Transverse colon (tissue), 3 donors: ENCODE measurements around the gene CAMTA1.

Source experiments
- CTCF ChIP-seq, 5 experiments: fragments of 200-600 bp in 3 of 5; fragments of 450-650 bp in 2 of 5; sonication (generic) in 3 of 5; IDR thresholded peaks; 1 replicate in 2 of 5; 2 replicates in 3 of 5; pipeline ENCODE4 v1.5.1; 2016 to 2017; ENCODE audit warnings: antibody characterized with exemption in 5 of 5, inconsistent platforms in 3 of 5, mild to moderate bottlenecking in 2 of 5, moderate library complexity in 1 of 5
- POLR2A ChIP-seq: fragments of 450-650 bp; IDR thresholded peaks from one replicate; pipeline ENCODE4 v1.6.1; 2016; ENCODE audit warnings: antibody characterized with exemption, mild to moderate bottlenecking, moderate library complexity

DNA sequence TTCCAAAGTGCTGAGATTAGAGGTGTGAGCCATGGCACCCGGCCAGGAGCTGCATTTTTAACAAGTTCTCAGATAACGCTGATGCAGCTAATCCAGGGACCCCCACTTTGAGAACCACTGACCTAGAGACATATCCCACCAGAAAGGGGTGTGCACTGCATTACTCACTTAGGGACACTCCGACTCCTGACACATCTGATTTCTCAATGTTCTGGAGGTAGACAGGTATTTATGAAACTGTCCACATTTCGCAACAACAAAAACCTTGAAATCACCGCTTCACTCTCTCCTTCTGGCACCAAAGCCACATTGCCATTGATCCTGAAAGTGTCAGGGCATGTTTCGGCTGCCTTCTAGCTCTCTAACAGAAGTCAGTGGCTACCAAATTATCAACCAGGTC, 23.2 kb upstream of the CAMTA1 start:
- TF ChIP-seq POLR2A = no peak
- no peak for TF ChIP-seq CTCF (IDR thresholded peaks at IDR 0.05)
